Measurements from ENCODE around the gene ZNF22. TPM values are rescaled to one million over a fixed set of nuclear protein-coding genes. Genes with fewer than 3 reads are reported as not detected.

Gene ZNF22
- total and polyA plus RNA-seq, 2 experiments from 2014 or later = 25.9 to 32.2 TPM

GRCh38 chr10:44998146-44998631 lies 2.5 kb upstream of the ZNF22 start:
- WGBS (ENCODE audit: low lambda C conversion rate, missing lambda C conversion rate) = 85% methylated on average over 6 of the region's 6 CpGs
- no peak for DNase-seq (ENCODE audit: low spot score)
- Histone ChIP-seq H3K79me2 (peaks cover 18% of the 10 kb centered on the region), H3K4me1 (ENCODE audit: insufficient read depth) (peaks cover 33% of the 10 kb centered on the region), H4K20me1 (ENCODE audit: insufficient read depth, poor library complexity, severe bottlenecking) (no peaks in the 10 kb centered on the region), H3K27me3 (no peaks in the 10 kb centered on the region), H3K27ac (no peak overlapping the region), H2AFZ (no peak overlapping the region), H3K9me2 (replicated peaks; ENCODE audit: insufficient read depth) (no peaks in the 10 kb centered on the region), H3K4me3 (no peak overlapping the region), H3K9me3 (ENCODE audit: low read depth) (no peaks in the 10 kb centered on the region), H3K36me3 (replicated peaks; ENCODE audit: insufficient read depth, low read depth) (no peaks in the 10 kb centered on the region), H3K4me2 (no peak overlapping the region)
- TF ChIP-seq EZH2 (IDR thresholded peaks at IDR 0.05; ENCODE audit: borderline replicate concordance) (no peak), CTCF (IDR thresholded peaks at IDR 0.05; ENCODE audit: poor library complexity) (no peak), EZH2phosphoT487 (IDR thresholded peaks at IDR 0.05; ENCODE audit: low read depth, severe bottlenecking, unreplicated experiment) (no peak)

GRCh38 chr10:45000138-45000751 lies 478 bp upstream of the ZNF22 start:
- Histone ChIP-seq H3K36me3 (replicated peaks; ENCODE audit: insufficient read depth, low read depth) (no peaks in the 10 kb centered on the region), H4K20me1 (ENCODE audit: insufficient read depth, poor library complexity, severe bottlenecking) (no peaks in the 10 kb centered on the region), H3K4me2 (peak overlapping the region; percentile 96), H3K27me3 (no peaks in the 10 kb centered on the region), H3K9me2 (replicated peaks; ENCODE audit: insufficient read depth) (no peaks in the 10 kb centered on the region), H3K79me2 (peaks cover 34% of the 10 kb centered on the region), H2AFZ (peak overlapping the region; percentile 100), H3K27ac (peak overlapping the region; percentile 98), H3K4me3 (peak overlapping the region; percentile 86), H3K4me1 (ENCODE audit: insufficient read depth) (peaks cover 28% of the 10 kb centered on the region), H3K9me3 (ENCODE audit: low read depth) (no peaks in the 10 kb centered on the region)
- 58% methylated on average over 12 of the region's 12 CpGs for WGBS (ENCODE audit: low lambda C conversion rate, missing lambda C conversion rate)
- TF ChIP-seq EZH2phosphoT487 (IDR thresholded peaks at IDR 0.05; ENCODE audit: low read depth, severe bottlenecking, unreplicated experiment) (no peak), EZH2 (IDR thresholded peaks at IDR 0.05; ENCODE audit: borderline replicate concordance) (no peak), CTCF (IDR thresholded peaks at IDR 0.05; ENCODE audit: poor library complexity) (no peak)
- no peak for DNase-seq (ENCODE audit: low spot score)

- Histone ChIP-seq H3K4me1 (ENCODE audit: insufficient read depth) (peaks cover 28% of the 10 kb centered on the region), H3K79me2 (peaks cover 34% of the 10 kb centered on the region), H4K20me1 (ENCODE audit: insufficient read depth, poor library complexity, severe bottlenecking) (no peaks in the 10 kb centered on the region), H3K4me2 (peak overlapping the region; percentile 96), H2AFZ (peak overlapping the region; percentile 98), H3K9me3 (ENCODE audit: low read depth) (no peaks in the 10 kb centered on the region), H3K27ac (peak overlapping the region; percentile 98), H3K36me3 (replicated peaks; ENCODE audit: insufficient read depth, low read depth) (no peaks in the 10 kb centered on the region), H3K4me3 (peak overlapping the region; percentile 86), H3K27me3 (no peaks in the 10 kb centered on the region), H3K9me2 (replicated peaks; ENCODE audit: insufficient read depth) (no peaks in the 10 kb centered on the region)
- 15% methylated on average over 13 of the region's 13 CpGs for WGBS (ENCODE audit: low lambda C conversion rate, missing lambda C conversion rate)
- peak; percentile 17 for TF ChIP-seq CTCF (IDR thresholded peaks at IDR 0.05; ENCODE audit: poor library complexity)
- no peak for TF ChIP-seq EZH2phosphoT487 (IDR thresholded peaks at IDR 0.05; ENCODE audit: low read depth, severe bottlenecking, unreplicated experiment)
- peak; percentile 68 for DNase-seq (ENCODE audit: low spot score)
Measured at GRCh38 chr10:45001381-45002148, 842 bp downstream of the ZNF22 start.

Measured in hepatocyte (in vitro differentiated cells).